Fibroblast of the aortic adventitia (primary cell): ENCODE measurements around the gene KAT2B. TPM values are rescaled to one million over a fixed set of nuclear protein-coding genes. Genes with fewer than 3 reads are reported as not detected.

Experiments used
- DNase-seq: peaks from one replicate; pipeline ENCODE4 v3.0.0-alpha.2; 2010; ENCODE audit warnings: low read depth
- H3K4me3 ChIP-seq: 2 replicates; pipeline ENCODE4 v1.5.1; 2011; ENCODE audit warnings: low read depth, mild to moderate bottlenecking, control low read depth, low read length, moderate library complexity
- CTCF ChIP-seq: IDR thresholded peaks from 2 replicates; pipeline ENCODE4 v1.5.1; 2011; ENCODE audit warnings: mild to moderate bottlenecking, low read length, control low read depth, inconsistent platforms; ENCODE audit not compliant: insufficient read depth
- total RNA-seq: library from RNA; depleted of rRNA; stranded (reverse); fragments of >200 nt; gene quantifications from 2 replicates; pipeline ENCODE4 v1.2.3, GENCODE V29; 2012; ENCODE audit warnings: low replicate concordance

Gene KAT2B
- total RNA-seq, 1 donor = 14.3 TPM

DNA sequence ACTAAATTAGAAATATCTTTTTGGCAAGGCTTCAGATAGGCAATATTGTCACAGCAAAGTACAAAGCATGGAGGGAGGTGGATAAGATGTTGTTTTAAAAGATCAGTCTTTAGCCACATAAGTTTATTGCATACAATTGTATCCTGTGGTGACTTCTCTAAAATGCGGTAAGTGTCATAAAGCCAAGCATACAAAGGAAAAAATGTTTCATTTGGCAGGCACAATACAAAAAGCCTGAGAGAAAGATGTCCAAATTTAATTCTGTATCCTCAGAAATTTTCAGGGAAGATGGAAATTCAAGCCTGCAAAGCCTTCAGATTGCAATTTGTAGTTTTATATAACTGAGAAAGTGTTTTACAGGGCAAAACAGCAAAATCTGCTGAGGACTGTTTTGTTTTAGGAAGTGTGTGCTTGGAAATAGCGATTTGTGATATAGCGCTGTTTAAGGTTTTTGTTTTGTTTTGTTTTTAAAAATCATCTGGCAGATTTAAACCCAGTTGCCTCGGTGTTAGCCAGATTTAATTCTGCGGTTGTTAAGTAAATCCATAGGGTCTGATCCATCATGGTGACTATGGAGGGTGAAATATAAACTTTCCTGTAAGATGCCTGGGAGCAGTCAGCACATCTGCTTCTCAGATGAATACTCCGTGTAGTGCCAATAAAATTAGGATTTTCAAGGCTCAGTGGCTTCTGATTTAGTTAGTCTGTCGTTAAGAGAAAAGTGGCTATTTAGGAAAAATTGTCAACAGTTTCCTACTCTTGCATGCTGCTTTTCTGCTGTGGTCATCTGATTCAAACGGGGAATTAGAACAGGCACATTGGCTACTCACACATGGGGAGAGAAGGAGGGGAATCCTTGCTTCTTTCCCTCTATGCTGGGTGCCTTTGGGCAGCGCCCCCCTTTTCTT, 8.0 kb downstream of the KAT2B start:
- TF ChIP-seq CTCF = no peak
- DNase-seq = peak; percentile 52
- H3K4me3 ChIP-seq = peak overlapping the region; percentile 5

DNA sequence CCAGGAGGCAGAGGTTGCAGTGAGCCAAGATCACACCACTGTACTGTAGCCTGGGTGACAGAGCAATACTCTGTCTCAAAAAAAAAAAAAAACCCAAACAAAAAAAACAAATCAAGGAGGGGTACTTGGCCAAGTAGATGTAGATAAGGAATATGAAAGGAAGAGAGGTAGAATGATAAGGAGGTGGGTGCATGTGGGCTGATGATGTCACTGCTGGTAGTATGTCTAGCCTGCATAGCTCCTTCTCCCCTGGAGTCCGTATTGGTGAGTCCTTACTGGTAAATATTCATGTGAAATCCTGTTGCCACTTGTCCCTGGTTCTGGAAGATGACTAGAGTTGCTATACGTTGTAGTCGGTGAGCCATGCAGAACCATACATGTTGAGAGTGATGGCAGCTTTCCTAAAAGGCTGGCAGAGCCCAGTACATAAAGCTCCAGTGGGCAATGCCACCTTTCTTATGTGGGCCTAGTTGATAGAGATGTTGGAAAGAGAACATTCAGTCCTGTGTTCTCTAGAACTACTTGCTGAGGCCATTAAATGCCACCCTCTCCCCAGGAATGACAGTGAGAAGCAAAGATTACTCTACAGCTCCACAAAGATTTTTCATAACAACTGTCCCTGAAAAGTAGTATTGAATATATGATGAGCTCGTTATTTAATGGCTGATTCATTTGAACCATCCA, 11.0 kb downstream of the KAT2B start:
- no peak for TF ChIP-seq CTCF
- H3K4me3 ChIP-seq = no peak overlapping the region
- no peak for DNase-seq

- H3K4me3 ChIP-seq = no peak overlapping the region
- no peak for DNase-seq
- no peak for TF ChIP-seq CTCF
Measured at GRCh38 chr3:20052851-20053250, 12.6 kb downstream of the KAT2B start.

DNA sequence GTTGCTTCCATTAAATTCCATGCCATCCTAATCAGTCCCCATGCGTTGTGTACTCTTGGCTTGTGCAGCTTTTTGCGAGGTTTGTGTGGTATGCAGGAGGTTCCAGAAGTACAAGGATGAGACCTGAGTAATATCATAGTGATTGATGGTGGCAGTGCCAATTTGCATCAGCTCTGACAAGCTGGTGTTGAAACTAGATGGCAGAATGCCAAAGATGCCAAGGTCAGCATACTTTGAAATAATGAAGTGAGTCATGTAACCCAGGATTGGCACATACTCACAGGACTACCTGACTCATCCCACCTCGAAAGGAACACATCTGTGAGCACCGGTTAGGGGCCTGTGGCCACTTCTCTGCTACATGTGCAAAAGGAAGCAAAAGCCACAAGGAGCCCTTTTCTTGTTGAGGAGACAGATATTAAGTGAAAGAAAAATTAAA, 14.3 kb downstream of the KAT2B start:
- no peak for TF ChIP-seq CTCF
- H3K4me3 ChIP-seq = no peak overlapping the region
- DNase-seq = peak; percentile 79

GRCh38 chr3:20055020-20055775, 15.0 kb downstream of the KAT2B start:
- no peak for TF ChIP-seq CTCF
- H3K4me3 ChIP-seq = no peak overlapping the region
- no peak for DNase-seq

DNA sequence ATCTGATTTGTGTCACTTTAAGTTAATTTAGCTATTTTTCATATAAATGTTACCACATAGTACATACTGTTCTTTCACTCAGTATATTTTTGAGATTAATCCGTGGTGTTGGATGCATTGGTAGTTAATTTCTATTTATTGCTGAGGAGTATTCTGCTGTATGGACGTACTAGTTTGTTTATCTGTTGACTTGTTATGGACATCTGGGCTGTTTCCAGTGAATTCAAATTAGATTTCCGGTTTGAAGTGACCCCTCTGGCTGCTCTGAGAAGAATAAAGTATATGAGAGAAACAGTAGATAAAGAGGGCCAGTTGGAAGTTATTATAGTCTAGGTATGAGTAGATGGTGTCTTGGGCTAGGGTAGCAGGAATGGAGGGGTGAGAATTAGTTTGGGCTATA, 15.6 kb downstream of the KAT2B start:
- DNase-seq = no peak
- H3K4me3 ChIP-seq = no peak overlapping the region
- no peak for TF ChIP-seq CTCF
